T-helper 22 cell (primary cell): Measurements from ENCODE around the gene KRTAP6-1.

ENCODE experiments used
- DNase-seq: peaks from one replicate; pipeline ENCODE4 v3.0.0-alpha.2; 2020; ENCODE audit warnings: low read depth

The KRTAP6-1 gene

GRCh38 chr21:30613836-30614235, at the start of gene KRTAP6-1:
KRTAP6-1 (minus strand) TSS chr21:30613930; CDS start chr21:30613904, 26 bp downstream.
- DNase-seq = no peak

GRCh38 chr21:30652891-30653290, 39.2 kb upstream of the KRTAP6-1 start:
- DNase-seq = no peak

GRCh38 chr21:30646904-30647414, 33.2 kb upstream of the KRTAP6-1 start:
- DNase-seq = no peak

- no peak for DNase-seq
Measured at GRCh38 chr21:30642564-30642963, 28.8 kb upstream of the KRTAP6-1 start, which contains the start of gene KRTAP20-3. KRTAP20-3 (plus strand) TSS chr21:30642864.

- DNase-seq = no peak
Measured at GRCh38 chr21:30638686-30639085, 25.0 kb upstream of the KRTAP6-1 start.

GRCh38 chr21:30634906-30635305, 21.2 kb upstream of the KRTAP6-1 start, which contains the start of gene KRTAP20-2:
KRTAP20-2 (plus strand) TSS chr21:30635206; CDS start chr21:30635264, 58 bp downstream.
- DNase-seq = no peak

- DNase-seq = no peak
Measured at GRCh38 chr21:30629200-30629599, 15.5 kb upstream of the KRTAP6-1 start.

- DNase-seq = no peak
Measured at GRCh38 chr21:30628109-30628508, 14.4 kb upstream of the KRTAP6-1 start.

- DNase-seq = no peak
Measured at GRCh38 chr21:30625449-30626165, 11.9 kb upstream of the KRTAP6-1 start.

GRCh38 chr21:30623362-30623761, 9.6 kb upstream of the KRTAP6-1 start:
- no peak for DNase-seq

- no peak for DNase-seq
Measured at GRCh38 chr21:30620522-30620921, 6.8 kb upstream of the KRTAP6-1 start, which contains the start of gene KRTAP20-4. KRTAP20-4 (plus strand) TSS chr21:30620627.

- DNase-seq = no peak
Measured at GRCh38 chr21:30620080-30620479, 6.3 kb upstream of the KRTAP6-1 start.

- no peak for DNase-seq
Measured at GRCh38 chr21:30616125-30616524, 2.4 kb upstream of the KRTAP6-1 start, which contains the start of gene KRTAP20-1. KRTAP20-1 (plus strand) TSS chr21:30616425; CDS start chr21:30616455, 30 bp downstream.

- DNase-seq = no peak
Measured at GRCh38 chr21:30615199-30615598, 1.5 kb upstream of the KRTAP6-1 start.

- DNase-seq = no peak
Measured at GRCh38 chr21:30612132-30612531, 1.6 kb downstream of the KRTAP6-1 start.

GRCh38 chr21:30605968-30606367, 7.8 kb downstream of the KRTAP6-1 start:
- no peak for DNase-seq

- no peak for DNase-seq
Measured at GRCh38 chr21:30600787-30601186, 12.9 kb downstream of the KRTAP6-1 start, which contains the start of gene KRTAP22-1. KRTAP22-1 (plus strand) TSS chr21:30601087.

- DNase-seq = no peak
Measured at GRCh38 chr21:30598802-30599201, 14.9 kb downstream of the KRTAP6-1 start, which contains the start of gene KRTAP6-2. KRTAP6-2 (minus strand) TSS chr21:30598902; CDS start chr21:30598874, 28 bp downstream.

- DNase-seq = no peak
Measured at GRCh38 chr21:30592140-30592539, 21.6 kb downstream of the KRTAP6-1 start, which contains the start of gene KRTAP6-3. KRTAP6-3 (plus strand) TSS chr21:30592440; CDS start chr21:30592446, 6 bp downstream.

GRCh38 chr21:30590297-30590696, 23.4 kb downstream of the KRTAP6-1 start, which contains the start of gene KRTAP22-2:
KRTAP22-2 (minus strand) TSS chr21:30590397.
- DNase-seq = no peak

- DNase-seq = no peak
Measured at GRCh38 chr21:30582870-30583269, 30.9 kb downstream of the KRTAP6-1 start.

GRCh38 chr21:30580132-30580531, 33.6 kb downstream of the KRTAP6-1 start:
- DNase-seq = no peak

GRCh38 chr21:30579346-30579745, 34.4 kb downstream of the KRTAP6-1 start:
- DNase-seq = no peak
